Thymus (tissue), 11 donors: ENCODE measurements around the gene METTL21C. TPM values are rescaled to one million over a fixed set of nuclear protein-coding genes. Genes with fewer than 3 reads are reported as not detected.

ENCODE experiments used
- DNase-seq, 9 donors: peaks; one replicate each; pipeline ENCODE4 v3.0.0-alpha.2; 2013; ENCODE audit warnings: low spot score in 9 of 9, low read depth in 6 of 9, missing footprints in 1 of 9
- H3K27ac ChIP-seq, 2 donors: one replicate each; pipeline ENCODE4 v1.5.1; 2013; ENCODE audit warnings: control low read depth in 1 of 2, low read depth in 1 of 2, low read length in 1 of 2, mild to moderate bottlenecking in 1 of 2, moderate library complexity in 1 of 2
- H3K27me3 ChIP-seq, 2 donors: one replicate each; pipeline ENCODE4 v1.5.1; 2013; ENCODE audit warnings: low read length in 1 of 2; ENCODE audit not compliant: control insufficient read depth in 2 of 2, insufficient read depth in 1 of 2
- H3K36me3 ChIP-seq, 2 donors: one replicate each; pipeline ENCODE4 v1.5.1; 2013; ENCODE audit warnings: low read length in 1 of 2, mild to moderate bottlenecking in 1 of 2, moderate library complexity in 1 of 2; ENCODE audit not compliant: control insufficient read depth in 2 of 2, insufficient read depth in 2 of 2
- H3K4me1 ChIP-seq, 2 donors: one replicate each; pipeline ENCODE4 v1.5.1; 2013; ENCODE audit warnings: low read length in 2 of 2; ENCODE audit not compliant: control insufficient read depth in 2 of 2, insufficient read depth in 2 of 2
- H3K4me3 ChIP-seq, 2 donors: one replicate each; pipeline ENCODE4 v1.5.1; 2013; ENCODE audit warnings: low read length in 2 of 2, control low read depth in 1 of 2, mild to moderate bottlenecking in 1 of 2
- H3K9me3 ChIP-seq, 2 donors: one replicate each; pipeline ENCODE4 v1.5.1; 2013; ENCODE audit warnings: low read length in 1 of 2, mild to moderate bottlenecking in 1 of 2; ENCODE audit not compliant: control insufficient read depth in 2 of 2, insufficient read depth in 1 of 2
- WGBS: extraction: QIAGEN DNeasy Blood & Tissue Kit; methylation state at CpG from one replicate; pipeline ENCODE4 v1.1.7; 2013; 5-methylcytosine and 5-hydroxymethylcytosine counted together
- polyA plus RNA-seq: library from polyadenylated mRNA; stranded (reverse); fragments of 200-250 nt; gene quantifications from one replicate; pipeline ENCODE4 v1.2.3, GENCODE V29; 2013
- total RNA-seq: library from RNA; stranded (reverse); fragments of 120-200 nt; gene quantifications from one replicate; pipeline ENCODE4 v1.2.4, GENCODE V29; 2013
- donor health status: healthy.

Gene METTL21C
- total and polyA plus RNA-seq, 2 donors = 0.09 TPM; not detected in 1

GRCh38 chr13:102690883-102691282 is 4.0 kb downstream of the METTL21C start:
- peaks cover 0 to 23% of the 10 kb centered on the region in 2 donors for H3K27me3 ChIP-seq
- peaks cover 0 to 2% of the 10 kb centered on the region in 2 donors for H3K4me1 ChIP-seq

DNA sequence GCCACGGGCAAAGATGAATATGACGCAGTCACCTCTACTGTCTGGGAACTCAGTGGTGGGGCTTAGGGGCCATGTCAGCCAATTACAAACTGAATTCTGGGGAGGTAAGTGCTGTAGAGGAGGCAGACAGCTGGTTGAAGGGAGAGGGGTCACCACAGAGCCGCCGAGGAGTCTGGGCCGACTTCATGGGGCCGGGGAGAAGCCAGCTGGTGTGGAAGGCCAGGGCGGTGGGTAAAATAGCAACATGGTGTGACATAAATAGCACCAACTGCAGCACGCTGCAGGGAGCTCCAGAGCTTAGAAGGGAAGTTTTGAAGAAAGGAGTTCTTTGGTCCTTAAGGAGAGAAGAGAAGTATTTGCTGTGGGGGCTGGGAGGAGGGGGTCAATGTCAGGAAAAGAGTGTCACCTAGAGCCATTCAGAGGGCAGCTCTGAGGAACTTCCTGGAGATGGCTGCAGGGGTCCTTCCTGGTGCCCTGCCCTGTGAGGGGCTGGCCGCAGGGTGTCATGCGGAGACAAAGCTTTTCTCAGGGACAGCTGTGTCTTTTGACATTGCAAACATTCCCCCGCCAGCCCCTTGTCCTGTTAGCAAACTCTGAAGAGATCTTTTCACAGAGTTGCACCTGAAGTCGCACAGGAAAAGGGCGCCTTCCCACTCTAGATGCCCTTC is 6.4 kb downstream of the METTL21C start:
- Histone ChIP-seq H3K36me3 (no peaks in the 10 kb centered on the region), H3K27me3 (peaks cover 0 to 21% of the 10 kb centered on the region in 2 donors), H3K9me3 (no peaks in the 10 kb centered on the region), H3K4me1 (peaks cover 0 to 2% of the 10 kb centered on the region in 2 donors), H3K4me3 (no peak overlapping the region), H3K27ac (no peak overlapping the region)
- no peak for DNase-seq
- 67% methylated on average over 13 of the region's 13 CpGs for WGBS

More at GRCh38 chr13:102690883-102691282, 4.0 kb downstream of the METTL21C start:
- Histone ChIP-seq H3K27ac (no peak overlapping the region), H3K9me3 (no peaks in the 10 kb centered on the region), H3K36me3 (no peaks in the 10 kb centered on the region), H3K4me3 (no peak overlapping the region)
- no peak for DNase-seq
- WGBS = 98% methylated on average over 4 of the region's 4 CpGs

DNA sequence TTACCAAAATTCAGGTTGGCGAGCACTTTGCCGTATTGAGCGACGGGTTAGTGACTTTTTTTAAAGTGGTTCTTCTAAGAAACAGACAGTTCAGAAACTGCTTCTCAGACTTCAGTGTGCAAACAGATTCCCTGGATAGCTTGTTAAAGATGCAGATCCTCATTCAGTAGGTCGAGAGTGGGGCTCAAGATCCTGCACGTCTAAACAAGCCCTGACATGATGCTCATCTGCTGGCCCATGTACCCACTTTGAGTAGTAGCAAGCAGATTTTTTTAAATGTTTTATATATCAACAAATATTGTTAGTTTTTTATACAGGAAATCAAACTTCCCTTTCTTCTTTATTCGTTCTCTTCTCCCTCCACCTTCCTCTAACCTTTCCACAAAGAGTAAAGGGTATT is 7.3 kb downstream of the METTL21C start:
- H3K9me3 ChIP-seq = no peaks in the 10 kb centered on the region
- H3K4me1 ChIP-seq = peaks cover 0 to 2% of the 10 kb centered on the region in 2 donors
- WGBS = 85% methylated on average over 7 of the region's 7 CpGs
- H3K27me3 ChIP-seq = peaks cover 0 to 13% of the 10 kb centered on the region in 2 donors
- no peak for DNase-seq
- H3K4me3 ChIP-seq = no peak overlapping the region
- no peak overlapping the region for H3K27ac ChIP-seq
- no peaks in the 10 kb centered on the region for H3K36me3 ChIP-seq

- no peaks in the 10 kb centered on the region for H3K36me3 ChIP-seq
- H3K4me3 ChIP-seq = no peak overlapping the region
- 29% methylated on average over 3 of the region's 3 CpGs for WGBS
- no peak overlapping the region for H3K27ac ChIP-seq
- peaks cover 0 to 2% of the 10 kb centered on the region in 2 donors for H3K4me1 ChIP-seq
- no peak for DNase-seq
- H3K27me3 ChIP-seq = peaks cover 0 to 5% of the 10 kb centered on the region in 2 donors
- no peaks in the 10 kb centered on the region for H3K9me3 ChIP-seq
Observed at GRCh38 chr13:102686024-102686423, 8.8 kb downstream of the METTL21C start.

DNA sequence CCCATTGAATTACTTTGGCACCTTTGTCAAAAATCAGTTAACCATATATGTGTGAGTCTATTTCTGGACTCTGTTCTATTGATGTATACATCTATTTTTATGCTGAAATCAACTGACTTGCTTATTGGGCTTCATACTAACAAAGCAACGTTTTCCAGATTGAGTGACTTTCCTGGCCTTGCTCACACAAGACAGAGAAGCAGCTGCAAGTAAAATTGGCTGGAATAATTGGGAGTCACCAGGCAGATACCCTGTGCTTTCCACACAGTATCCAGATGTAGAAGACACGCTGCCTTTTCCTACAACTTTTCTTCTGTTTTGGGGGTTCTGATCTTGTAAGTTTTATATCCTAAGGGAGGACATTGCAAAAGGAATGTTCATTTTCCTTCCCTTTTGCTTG is 11.2 kb downstream of the METTL21C start:
- Histone ChIP-seq H3K9me3 (no peaks in the 10 kb centered on the region), H3K4me1 (peaks cover 0 to 2% of the 10 kb centered on the region in 2 donors), H3K27me3 (peaks cover 0 to 2% of the 10 kb centered on the region in 2 donors), H3K4me3 (no peak overlapping the region), H3K27ac (no peak overlapping the region), H3K36me3 (peaks cover 3 to 8% of the 10 kb centered on the region in 2 donors)
- DNase-seq = no peak
- 93% methylated on average over 2 of the region's 2 CpGs for WGBS

DNA sequence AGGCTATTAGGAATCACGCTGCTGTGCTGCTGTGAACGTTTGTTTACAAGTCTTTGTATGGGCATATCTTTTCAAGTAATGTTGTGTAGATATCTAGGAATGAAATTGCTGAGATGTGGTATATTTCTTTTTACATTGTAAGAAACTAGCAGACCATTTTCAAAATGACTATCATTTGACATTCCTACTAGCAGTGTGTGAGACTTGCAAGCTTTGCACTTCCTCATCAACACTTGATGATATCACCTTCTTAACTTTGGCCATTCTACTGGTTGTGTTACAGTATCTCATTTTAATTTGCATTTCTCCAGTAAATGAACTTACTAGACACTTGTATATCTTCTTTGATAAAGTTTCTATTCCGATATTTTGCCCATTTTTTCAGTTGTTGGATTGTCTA is 12.1 kb downstream of the METTL21C start:
- Histone ChIP-seq H3K36me3 (peaks cover 3 to 14% of the 10 kb centered on the region in 2 donors), H3K4me1 (peaks cover 0 to 2% of the 10 kb centered on the region in 2 donors), H3K27me3 (no peaks in the 10 kb centered on the region), H3K4me3 (no peak overlapping the region), H3K9me3 (no peaks in the 10 kb centered on the region), H3K27ac (no peak overlapping the region)
- WGBS = 89% methylated on average over 3 of the region's 3 CpGs
- DNase-seq = no peak

- no peaks in the 10 kb centered on the region for H3K9me3 ChIP-seq
- no peak for DNase-seq
- 83% methylated on average over 4 of the region's 4 CpGs for WGBS
- H3K4me1 ChIP-seq = peaks cover 0 to 2% of the 10 kb centered on the region in 2 donors
- peaks cover 3 to 19% of the 10 kb centered on the region in 2 donors for H3K36me3 ChIP-seq
- no peak overlapping the region for H3K4me3 ChIP-seq
- no peaks in the 10 kb centered on the region for H3K27me3 ChIP-seq
- no peak overlapping the region for H3K27ac ChIP-seq
Observed at GRCh38 chr13:102682211-102682610, 12.6 kb downstream of the METTL21C start.

DNA sequence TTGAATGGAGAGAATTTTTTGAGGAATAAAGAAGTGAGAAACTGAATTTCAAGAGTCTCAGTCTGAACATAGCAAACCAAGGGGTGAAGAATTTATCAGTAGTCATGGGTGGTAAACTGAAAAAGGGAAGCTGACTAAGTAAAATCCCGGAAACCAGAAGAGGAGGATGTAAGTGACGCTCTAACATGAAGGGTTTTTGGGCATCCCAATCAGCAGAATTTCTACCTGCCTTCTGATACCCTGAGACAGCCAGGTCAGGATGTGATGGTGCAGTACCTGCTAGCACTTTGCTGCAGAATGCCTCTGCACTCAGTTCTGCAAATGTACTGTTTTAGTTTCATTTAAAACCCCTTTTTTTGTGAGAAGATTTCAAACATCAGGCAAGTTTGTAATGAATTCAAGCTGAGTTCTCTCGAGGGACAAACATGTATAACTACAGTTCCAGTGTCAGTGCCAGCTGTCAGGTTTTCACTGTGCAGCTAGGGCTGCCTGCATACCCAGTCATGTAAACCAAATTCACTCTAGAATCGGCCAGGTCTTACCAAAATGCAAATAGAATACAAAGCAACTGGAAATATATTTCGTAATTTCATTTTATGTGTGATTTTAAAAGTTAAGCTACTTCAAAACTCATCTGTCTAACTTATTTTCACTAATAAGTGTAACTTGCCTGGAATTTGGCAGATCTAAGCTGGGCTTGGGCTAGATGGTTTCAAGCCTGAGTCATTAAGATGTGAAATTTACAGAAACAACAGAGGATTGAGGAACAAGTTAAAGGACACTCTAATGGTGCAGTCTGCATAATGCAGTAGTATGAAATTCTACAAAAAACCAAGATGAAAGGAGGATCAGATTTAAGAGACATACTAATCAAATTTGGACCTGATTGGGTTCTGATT is 13.8 kb downstream of the METTL21C start:
- Histone ChIP-seq H3K9me3 (no peaks in the 10 kb centered on the region), H3K36me3 (peaks cover 3 to 25% of the 10 kb centered on the region in 2 donors), H3K27me3 (no peaks in the 10 kb centered on the region), H3K4me1 (peaks cover 0 to 2% of the 10 kb centered on the region in 2 donors), H3K4me3 (no peak overlapping the region), H3K27ac (no peak overlapping the region)
- DNase-seq = peak in 2 of 9 donors; percentile 3 to 4
- 57% methylated on average over 5 of the region's 5 CpGs for WGBS

GRCh38 chr13:102680133-102680717 is 14.6 kb downstream of the METTL21C start:
- WGBS = 89% methylated on average over 4 of the region's 4 CpGs
- Histone ChIP-seq H3K4me1 (no peaks in the 10 kb centered on the region), H3K27ac (no peak overlapping the region), H3K36me3 (peaks cover 3 to 25% of the 10 kb centered on the region in 2 donors), H3K27me3 (no peaks in the 10 kb centered on the region), H3K4me3 (no peak overlapping the region), H3K9me3 (no peaks in the 10 kb centered on the region)
- no peak for DNase-seq
